ENCODE results near the gene ITGB5. TPM values are rescaled to one million over a fixed set of nuclear protein-coding genes. Genes with fewer than 3 reads are reported as not detected.

ITGB5 gene
- total RNA-seq, 1 experiment from 2014 or later = 116 TPM

DNA sequence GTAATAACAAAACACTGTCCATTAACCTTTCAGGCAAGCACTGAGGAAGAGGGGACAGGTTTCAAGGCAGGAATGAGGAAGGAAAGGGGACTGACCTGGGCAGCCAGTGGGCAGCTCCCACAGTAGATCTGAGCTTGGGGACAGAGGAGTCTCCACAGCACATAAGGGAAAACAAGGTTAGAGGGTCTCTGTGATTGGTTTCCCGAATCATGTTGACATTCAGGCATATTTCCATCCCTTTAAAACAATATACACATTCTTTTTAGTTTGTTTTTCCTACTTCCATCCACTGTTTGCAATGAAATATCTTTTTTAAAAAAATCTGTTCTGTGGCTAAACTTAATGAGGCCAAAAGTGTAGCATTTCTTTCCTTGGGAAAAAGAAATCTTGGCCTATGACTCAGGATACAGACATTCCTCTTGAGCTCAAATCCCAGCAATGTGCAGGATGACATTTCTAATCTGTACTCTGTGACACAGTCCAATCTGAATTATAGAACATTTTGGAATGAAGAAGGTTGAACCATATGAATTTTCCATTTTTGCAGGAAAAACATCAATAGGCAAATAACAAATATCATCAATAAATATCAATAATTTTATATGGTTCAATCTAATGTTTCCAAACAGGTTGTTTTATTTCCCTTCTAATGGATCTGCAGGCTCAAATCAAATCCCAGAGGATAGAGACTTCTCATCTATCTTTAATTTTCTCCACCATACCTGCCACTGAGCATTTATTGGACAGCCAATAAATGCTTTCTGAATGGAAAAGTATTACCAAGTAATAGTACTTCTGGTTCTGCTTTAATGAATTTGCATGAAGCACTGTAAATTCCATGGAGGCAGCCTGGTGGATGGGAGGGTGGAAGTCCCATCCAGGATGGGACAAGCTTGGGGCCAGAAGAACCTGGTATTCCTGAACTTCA is 54.1 kb downstream of the ITGB5 start:
- Histone ChIP-seq H3K27me3 (replicated peaks; ENCODE audit: insufficient read depth, low read depth, low read length, poor library complexity) (no peaks in the 10 kb centered on the region), H3K27ac (ENCODE audit: low read depth, low read length, poor library complexity, severe bottlenecking) (no peak overlapping the region), H3K4me1 (ENCODE audit: insufficient read depth, low read length, poor library complexity, severe bottlenecking) (peaks cover 20% of the 10 kb centered on the region), H3K9me3 (ENCODE audit: low read depth, low read length, poor library complexity, severe bottlenecking) (no peaks in the 10 kb centered on the region), H3K36me3 (ENCODE audit: insufficient read depth, low read length, poor library complexity, severe bottlenecking) (no peaks in the 10 kb centered on the region), H3K4me3 (ENCODE audit: low read depth, low read length, poor library complexity, severe bottlenecking) (no peak overlapping the region)
- TF ChIP-seq EZH2 (IDR thresholded peaks at IDR 0.05; ENCODE audit: borderline replicate concordance, low read depth, low read length, poor library complexity, severe bottlenecking) (no peak), CTCF (conservative IDR thresholded peaks at IDR 0.05; ENCODE audit: low read depth, low read length) (no peak)
- POLR2A ChIA-PET (ENCODE audit: low non-redundant PET) = no interaction called here
- intact Hi-C loops (cut with micrococcal nuclease; ENCODE audit: unreplicated experiment) = no loop called here
- BruUV-seq (replicated peaks) = no TSS peak
- no peak for DNase-seq (ENCODE audit: low spot score)
- CTCF ChIA-PET = no interaction called here

GRCh38 chr3:124831628-124832199 is 55.5 kb downstream of the ITGB5 start:
- no peak overlapping the region for H3K27ac ChIP-seq (ENCODE audit: low read depth, low read length, poor library complexity, severe bottlenecking)
- no peak for DNase-seq (ENCODE audit: low spot score)
- H3K4me3 ChIP-seq (ENCODE audit: low read depth, low read length, poor library complexity, severe bottlenecking) = no peak overlapping the region
- peaks cover 27% of the 10 kb centered on the region for H3K4me1 ChIP-seq (ENCODE audit: insufficient read depth, low read length, poor library complexity, severe bottlenecking)
- H3K27me3 ChIP-seq (replicated peaks; ENCODE audit: insufficient read depth, low read depth, low read length, poor library complexity) = no peaks in the 10 kb centered on the region
- TF ChIP-seq EZH2 (IDR thresholded peaks at IDR 0.05; ENCODE audit: borderline replicate concordance, low read depth, low read length, poor library complexity, severe bottlenecking) (no peak), CTCF (conservative IDR thresholded peaks at IDR 0.05; ENCODE audit: low read depth, low read length) (no peak)
- peaks cover under 1% of the 10 kb centered on the region for H3K36me3 ChIP-seq (ENCODE audit: insufficient read depth, low read length, poor library complexity, severe bottlenecking)
- ChIA-PET CTCF (no interaction called here), POLR2A (ENCODE audit: low non-redundant PET) (no interaction called here)
- intact Hi-C loops (cut with micrococcal nuclease; ENCODE audit: unreplicated experiment) = no loop called here
- BruUV-seq (replicated peaks) = no TSS peak
- no peaks in the 10 kb centered on the region for H3K9me3 ChIP-seq (ENCODE audit: low read depth, low read length, poor library complexity, severe bottlenecking)

- ChIA-PET POLR2A (ENCODE audit: low non-redundant PET) (no interaction called here), CTCF (no interaction called here)
- Histone ChIP-seq H3K36me3 (ENCODE audit: insufficient read depth, low read length, poor library complexity, severe bottlenecking) (peaks cover 9% of the 10 kb centered on the region), H3K9me3 (ENCODE audit: low read depth, low read length, poor library complexity, severe bottlenecking) (no peaks in the 10 kb centered on the region), H3K27me3 (replicated peaks; ENCODE audit: insufficient read depth, low read depth, low read length, poor library complexity) (no peaks in the 10 kb centered on the region), H3K27ac (ENCODE audit: low read depth, low read length, poor library complexity, severe bottlenecking) (no peak overlapping the region), H3K4me3 (ENCODE audit: low read depth, low read length, poor library complexity, severe bottlenecking) (no peak overlapping the region), H3K4me1 (ENCODE audit: insufficient read depth, low read length, poor library complexity, severe bottlenecking) (peaks cover 11% of the 10 kb centered on the region)
- no peak for DNase-seq (ENCODE audit: low spot score)
- BruUV-seq (replicated peaks) = no TSS peak
- TF ChIP-seq EZH2 (IDR thresholded peaks at IDR 0.05; ENCODE audit: borderline replicate concordance, low read depth, low read length, poor library complexity, severe bottlenecking) (no peak), CTCF (conservative IDR thresholded peaks at IDR 0.05; ENCODE audit: low read depth, low read length) (no peak)
- intact Hi-C loops (cut with micrococcal nuclease; ENCODE audit: unreplicated experiment) = no loop called here
Observed at GRCh38 chr3:124829819-124830554, 57.2 kb downstream of the ITGB5 start.
